ENCODE data around the gene IFIT2.
A peak's percentile ranks its signal among the peaks of the same experiment; 100 is the strongest.

GRCh38 chr10:89278034-89278535 lies 23.8 kb upstream of the IFIT2 start:
- TF ChIP-seq, protein P1, sequence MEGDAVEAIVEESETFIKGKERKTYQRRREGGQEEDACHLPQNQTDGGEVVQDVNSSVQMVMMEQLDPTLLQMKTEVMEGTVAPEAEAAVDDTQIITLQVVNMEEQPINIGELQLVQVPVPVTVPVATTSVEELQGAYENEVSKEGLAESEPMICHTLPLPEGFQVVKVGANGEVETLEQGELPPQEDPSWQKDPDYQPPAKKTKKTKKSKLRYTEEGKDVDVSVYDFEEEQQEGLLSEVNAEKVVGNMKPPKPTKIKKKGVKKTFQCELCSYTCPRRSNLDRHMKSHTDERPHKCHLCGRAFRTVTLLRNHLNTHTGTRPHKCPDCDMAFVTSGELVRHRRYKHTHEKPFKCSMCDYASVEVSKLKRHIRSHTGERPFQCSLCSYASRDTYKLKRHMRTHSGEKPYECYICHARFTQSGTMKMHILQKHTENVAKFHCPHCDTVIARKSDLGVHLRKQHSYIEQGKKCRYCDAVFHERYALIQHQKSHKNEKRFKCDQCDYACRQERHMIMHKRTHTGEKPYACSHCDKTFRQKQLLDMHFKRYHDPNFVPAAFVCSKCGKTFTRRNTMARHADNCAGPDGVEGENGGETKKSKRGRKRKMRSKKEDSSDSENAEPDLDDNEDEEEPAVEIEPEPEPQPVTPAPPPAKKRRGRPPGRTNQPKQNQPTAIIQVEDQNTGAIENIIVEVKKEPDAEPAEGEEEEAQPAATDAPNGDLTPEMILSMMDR (IDR thresholded peaks at IDR 0.05): no peak
- no peak for TF ChIP-seq POLR2A (IDR thresholded peaks at IDR 0.05)
- peak in 1 of 3 donors; percentile 20 for TF ChIP-seq POLR2AphosphoS5 (IDR thresholded peaks at IDR 0.05)
- no peak for TF ChIP-seq EP300 (IDR thresholded peaks at IDR 0.05)

Data from suprapubic skin (tissue), 4 donors.